NCI-H2171 treated with DMSO at 0.1 percent for 48 hours (cell line): ENCODE measurements around the gene TEDC2.

Experiments used
- DNase-seq: peaks from one replicate; lab custom pipeline; 2025; lab: John Stamatoyannopoulos, UW

The TEDC2 gene

DNA sequence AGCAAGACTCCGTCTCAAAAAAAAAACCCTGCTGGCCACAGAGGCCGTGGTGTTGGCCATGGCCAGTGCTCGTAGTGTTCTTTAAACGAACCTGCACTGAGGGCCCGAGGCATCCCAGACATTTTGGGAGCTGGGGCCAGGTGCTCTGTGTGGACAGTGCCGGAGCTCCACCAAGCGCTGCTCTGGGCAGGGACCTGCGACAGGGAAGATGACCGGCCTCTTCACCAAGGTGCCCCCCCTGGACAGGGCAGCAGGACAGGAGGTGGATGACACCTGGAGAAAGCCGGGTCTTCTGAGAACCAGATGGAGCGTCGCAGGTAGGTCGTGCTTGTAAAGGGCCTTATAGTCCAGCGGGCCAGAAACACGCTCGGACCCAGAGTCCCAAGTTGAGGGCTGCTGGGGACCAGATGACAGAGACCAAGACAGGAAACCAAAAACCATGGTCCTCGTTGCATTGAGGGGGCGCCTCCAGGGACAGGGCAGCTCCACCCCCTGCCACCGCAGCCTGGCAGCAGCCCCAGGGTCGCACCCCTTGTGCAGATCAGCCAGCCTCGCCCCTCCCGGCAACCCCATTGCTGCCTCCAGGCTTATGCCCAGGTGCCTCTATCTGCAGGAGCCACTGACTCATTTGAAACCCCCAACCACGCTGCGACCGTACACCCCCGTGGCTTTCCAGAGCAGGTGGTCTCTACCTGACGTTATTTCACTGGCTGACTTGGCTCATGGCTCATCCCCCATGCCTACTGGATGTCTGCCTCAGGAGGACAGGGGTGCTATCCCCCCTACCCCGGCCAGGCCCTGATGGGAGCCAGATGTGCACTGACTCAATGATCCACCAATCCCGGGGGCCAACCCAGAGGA is 7.0 kb downstream of the TEDC2 start:
- DNase-seq = peak; percentile 69

GRCh38 chr16:2467528-2468232 is 7.8 kb downstream of the TEDC2 start:
- peak; percentile 84 for DNase-seq

GRCh38 chr16:2468233-2468724 is 8.4 kb downstream of the TEDC2 start:
- peak; percentile 95 for DNase-seq

GRCh38 chr16:2468725-2469398 is 9.0 kb downstream of the TEDC2 start:
- DNase-seq = peak; percentile 98

GRCh38 chr16:2469399-2470233 is 9.7 kb downstream of the TEDC2 start:
- DNase-seq = peak; percentile 54

- DNase-seq = no peak
These were observed 10.3 kb downstream of the TEDC2 start for GRCh38 chr16:2470234-2470601.

GRCh38 chr16:2470603-2471015 is 10.7 kb downstream of the TEDC2 start:
- DNase-seq = peak; percentile 92

DNA sequence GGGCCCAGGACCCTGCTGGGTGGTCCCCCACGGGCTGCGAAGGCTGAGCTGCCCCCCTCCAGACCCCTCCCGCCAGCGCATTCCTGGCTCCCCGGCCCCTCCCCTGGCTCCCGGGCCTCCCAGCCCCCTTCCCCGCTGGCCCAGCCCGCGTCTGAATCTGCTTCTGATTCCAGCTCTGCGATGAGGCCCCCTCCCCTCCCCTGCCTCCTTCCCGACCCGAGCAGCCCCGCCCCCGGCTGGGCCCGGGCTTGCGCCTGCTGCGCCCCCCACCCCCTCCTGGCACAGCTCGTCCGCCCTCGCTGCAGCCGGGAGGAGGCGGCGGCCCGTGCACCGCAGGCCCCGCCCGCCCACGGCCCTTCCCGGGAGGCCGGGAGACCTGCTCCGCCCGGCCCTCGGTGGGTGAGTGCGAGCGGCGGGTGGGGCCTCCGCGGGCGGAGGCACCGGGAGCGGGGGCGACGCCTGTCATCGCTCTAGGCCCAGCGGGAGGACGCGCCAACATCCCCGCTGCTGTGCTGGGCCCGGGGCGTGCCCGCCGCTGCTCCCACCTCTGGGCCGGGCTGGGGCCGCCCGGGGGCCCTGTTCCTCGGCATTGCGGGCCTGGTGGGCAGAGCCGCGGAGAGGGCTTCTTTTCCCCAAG is 11.2 kb downstream of the TEDC2 start, which contains the start of gene NTN3:
TSS of gene NTN3 (plus strand) at position 282 of the 637 bp plus-strand sequence. CDS start 405 bp downstream, outside the sequence.
- DNase-seq = peak; percentile 90

- DNase-seq = peak; percentile 37
These were observed 12.0 kb downstream of the TEDC2 start for GRCh38 chr16:2471653-2472487.

DNA sequence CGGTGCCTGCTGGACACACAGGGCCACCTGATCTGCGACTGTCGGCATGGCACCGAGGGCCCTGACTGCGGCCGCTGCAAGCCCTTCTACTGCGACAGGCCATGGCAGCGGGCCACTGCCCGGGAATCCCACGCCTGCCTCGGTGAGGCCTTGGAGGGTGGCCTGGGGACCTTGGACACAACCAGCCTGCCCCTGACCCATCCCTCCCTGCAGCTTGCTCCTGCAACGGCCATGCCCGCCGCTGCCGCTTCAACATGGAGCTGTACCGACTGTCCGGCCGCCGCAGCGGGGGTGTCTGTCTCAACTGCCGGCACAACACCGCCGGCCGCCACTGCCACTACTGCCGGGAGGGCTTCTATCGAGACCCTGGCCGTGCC is 12.6 kb downstream of the TEDC2 start:
- DNase-seq = no peak

DNA sequence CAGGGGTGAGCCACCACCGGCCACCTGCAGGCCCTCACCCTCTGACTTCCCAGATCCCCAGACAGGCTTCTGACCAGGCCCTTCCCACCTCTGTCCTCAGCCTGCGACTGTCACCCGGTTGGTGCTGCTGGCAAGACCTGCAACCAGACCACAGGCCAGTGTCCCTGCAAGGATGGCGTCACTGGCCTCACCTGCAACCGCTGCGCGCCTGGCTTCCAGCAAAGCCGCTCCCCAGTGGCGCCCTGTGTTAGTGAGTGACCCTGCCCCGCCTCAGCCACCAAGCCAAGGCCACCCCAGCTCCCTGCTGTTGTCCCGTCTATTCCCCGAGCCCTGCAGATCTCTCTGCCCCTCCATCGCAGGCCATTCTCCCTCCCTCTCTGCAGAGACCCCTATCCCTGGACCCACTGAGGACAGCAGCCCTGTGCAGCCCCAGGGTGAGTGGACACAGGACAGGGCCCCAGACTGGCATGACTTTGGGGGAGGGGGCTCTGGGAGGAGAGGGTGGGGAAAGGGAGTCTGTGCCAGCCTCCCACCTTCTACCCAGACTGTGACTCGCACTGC is 13.1 kb downstream of the TEDC2 start:
- DNase-seq = no peak

- DNase-seq = peak; percentile 20
These were observed 13.6 kb downstream of the TEDC2 start for GRCh38 chr16:2473446-2473926.

GRCh38 chr16:2473999-2474876 is 14.3 kb downstream of the TEDC2 start:
- peak; percentile 69 for DNase-seq

DNA sequence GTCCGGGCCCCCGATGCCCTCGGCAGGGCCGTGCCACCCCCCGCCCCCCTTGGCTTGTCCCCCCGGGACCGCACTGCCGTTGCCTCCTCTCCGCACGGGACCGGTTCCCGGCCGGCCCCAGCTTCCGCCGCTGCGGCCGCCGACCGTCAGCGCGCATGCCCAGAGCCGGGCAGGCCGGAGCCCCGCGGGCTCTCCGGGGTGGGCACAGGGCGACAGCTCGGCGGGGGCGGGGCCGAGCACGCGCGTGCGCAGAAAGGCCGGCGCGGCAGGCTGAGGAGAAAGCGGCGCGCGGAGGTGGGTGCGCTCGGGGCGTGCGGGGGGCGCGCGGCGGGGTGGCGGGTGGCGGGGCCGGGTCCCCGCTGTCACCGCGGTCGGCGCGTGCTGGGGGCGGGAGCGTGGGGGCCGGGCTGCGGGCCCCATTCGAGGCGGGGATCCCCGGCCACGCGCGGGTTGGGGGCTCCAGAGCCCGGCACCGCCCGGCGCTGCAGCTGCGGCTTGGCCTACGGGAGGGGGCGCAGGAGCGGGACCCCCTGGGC is 15.0 kb downstream of the TEDC2 start, which contains the start of gene TBC1D24:
TSS of gene TBC1D24 (plus strand) at position 251 of the 536 bp plus-strand sequence. CDS start 21,022 bp downstream, outside the sequence.
- DNase-seq = peak; percentile 77

DNA sequence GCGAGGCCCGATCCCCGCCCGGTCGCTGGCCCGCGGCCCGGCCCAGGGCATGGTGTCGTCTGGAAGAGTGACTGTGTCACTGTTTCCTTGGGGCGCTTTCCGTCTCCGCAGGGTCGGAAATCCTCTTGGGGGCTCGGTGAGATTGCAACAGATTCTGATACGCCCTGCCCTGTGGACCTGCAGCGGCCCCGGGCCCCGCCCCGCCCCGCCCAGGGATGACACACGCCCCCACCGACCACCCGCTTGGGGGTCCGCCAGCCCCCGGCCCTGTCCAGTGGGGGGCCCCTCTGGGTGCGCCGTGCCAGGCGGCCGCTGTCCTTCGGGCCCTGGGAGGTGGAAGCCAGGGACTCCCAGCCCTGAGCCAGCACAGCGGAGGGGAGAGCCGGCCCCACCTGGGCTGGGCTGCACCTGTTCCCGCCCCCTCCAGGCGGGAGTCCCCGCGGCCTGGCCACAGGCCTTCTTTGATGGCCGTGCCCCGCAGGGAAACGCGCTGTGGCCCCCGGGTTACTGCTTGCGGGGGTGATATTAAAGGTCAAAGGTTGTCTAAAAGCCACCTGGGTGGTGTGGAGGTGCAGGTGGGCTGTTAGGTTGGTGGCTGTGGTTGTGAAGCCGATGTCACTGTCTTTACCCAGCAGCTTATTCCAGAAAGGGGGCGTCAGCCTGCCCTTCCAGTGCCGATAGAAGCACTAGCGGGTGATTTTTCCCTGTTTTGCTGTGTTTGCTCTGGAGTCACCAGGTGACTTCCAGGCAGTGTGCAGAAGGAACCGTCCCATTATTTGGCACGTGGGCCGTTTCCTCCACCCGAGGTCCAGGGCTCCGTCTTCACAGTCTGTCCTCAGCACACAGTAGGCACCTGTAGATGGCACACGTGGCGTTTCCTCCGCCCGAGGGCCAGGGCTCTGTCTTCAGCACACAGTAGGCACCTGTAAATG is 15.8 kb downstream of the TEDC2 start:
- peak; percentile 29 for DNase-seq

- no peak for DNase-seq
These were observed 16.4 kb downstream of the TEDC2 start for GRCh38 chr16:2476345-2476720.

DNA sequence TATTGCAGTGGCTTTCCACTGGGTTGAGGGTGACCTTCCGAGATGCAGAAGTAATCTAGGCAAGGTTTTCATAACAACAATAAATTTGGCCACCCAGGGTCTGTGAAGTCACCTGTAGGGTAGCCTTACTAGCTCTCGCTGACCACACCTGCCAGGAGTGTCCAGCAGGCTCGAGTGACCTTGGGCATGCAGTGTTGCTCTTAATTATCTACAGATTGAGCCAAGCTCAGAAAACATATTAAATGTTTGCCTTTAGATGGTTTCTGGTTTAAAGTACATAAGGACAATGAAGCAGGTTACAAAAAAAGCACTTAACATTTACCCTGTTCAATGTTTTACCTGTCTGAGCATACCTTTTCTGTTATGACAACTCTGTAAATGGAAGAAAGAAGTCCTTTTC is 16.8 kb downstream of the TEDC2 start:
- no peak for DNase-seq
